PC-9 (cell line): ENCODE data around the gene LGALS9.

Experiments
- EZH2 ChIP-seq: fragments of 200-600 bp; sonication (generic); IDR thresholded peaks from 2 replicates; pipeline ENCODE4 v1.8.0; 2017; ENCODE audit warnings: antibody characterized with exemption, low read depth
- TF ChIP-seq, protein P1 (sequence below): fragments of 200-600 bp; sonication (generic); conservative IDR thresholded peaks from 2 replicates; pipeline ENCODE4 v1.6.1; 2017; ENCODE audit warnings: mixed run types, antibody characterized with exemption, mild to moderate bottlenecking, moderate library complexity

DNA sequence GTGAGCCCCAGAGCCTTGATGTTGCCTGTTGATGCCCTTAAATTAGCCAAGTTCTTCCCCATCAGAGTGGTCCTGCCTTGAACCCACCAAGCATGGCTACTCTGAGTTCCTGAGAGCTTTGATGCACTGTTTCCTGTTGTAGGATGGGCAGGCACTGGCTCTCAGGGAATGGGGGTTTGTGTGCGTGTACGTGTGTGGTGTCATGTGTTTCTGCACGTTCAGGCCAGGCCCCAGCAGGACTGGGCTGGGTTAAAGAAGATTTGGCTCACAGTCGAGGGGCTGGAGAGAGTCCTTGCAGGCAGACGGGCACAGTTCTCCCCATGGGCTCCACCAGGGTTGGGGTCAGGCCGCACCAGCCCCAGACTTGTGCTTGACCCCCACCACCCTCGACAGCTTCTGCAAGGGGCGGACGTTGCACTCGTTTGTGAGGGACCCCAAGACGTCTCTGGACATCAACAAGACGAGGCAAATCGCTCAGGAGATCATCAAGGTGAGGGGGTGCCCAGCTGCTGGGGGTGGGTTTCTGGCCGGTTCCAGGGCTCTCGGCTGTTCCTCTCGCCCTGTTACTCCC lies 23.4 kb upstream of the LGALS9 start:
- TF ChIP-seq, protein P1, sequence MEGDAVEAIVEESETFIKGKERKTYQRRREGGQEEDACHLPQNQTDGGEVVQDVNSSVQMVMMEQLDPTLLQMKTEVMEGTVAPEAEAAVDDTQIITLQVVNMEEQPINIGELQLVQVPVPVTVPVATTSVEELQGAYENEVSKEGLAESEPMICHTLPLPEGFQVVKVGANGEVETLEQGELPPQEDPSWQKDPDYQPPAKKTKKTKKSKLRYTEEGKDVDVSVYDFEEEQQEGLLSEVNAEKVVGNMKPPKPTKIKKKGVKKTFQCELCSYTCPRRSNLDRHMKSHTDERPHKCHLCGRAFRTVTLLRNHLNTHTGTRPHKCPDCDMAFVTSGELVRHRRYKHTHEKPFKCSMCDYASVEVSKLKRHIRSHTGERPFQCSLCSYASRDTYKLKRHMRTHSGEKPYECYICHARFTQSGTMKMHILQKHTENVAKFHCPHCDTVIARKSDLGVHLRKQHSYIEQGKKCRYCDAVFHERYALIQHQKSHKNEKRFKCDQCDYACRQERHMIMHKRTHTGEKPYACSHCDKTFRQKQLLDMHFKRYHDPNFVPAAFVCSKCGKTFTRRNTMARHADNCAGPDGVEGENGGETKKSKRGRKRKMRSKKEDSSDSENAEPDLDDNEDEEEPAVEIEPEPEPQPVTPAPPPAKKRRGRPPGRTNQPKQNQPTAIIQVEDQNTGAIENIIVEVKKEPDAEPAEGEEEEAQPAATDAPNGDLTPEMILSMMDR = no peak
- no peak for TF ChIP-seq EZH2
